Fibroblast of lung (primary cell): ENCODE measurements around the gene NHERF2.

ENCODE experiments used
- EZH2 ChIP-seq: IDR thresholded peaks from 2 replicates; pipeline ENCODE4 v1.5.1; 2012; ENCODE audit warnings: low read length, control low read depth, mild to moderate bottlenecking; ENCODE audit errors: missing control alignments
- TF ChIP-seq, protein P1 (sequence below), 2 donors: IDR thresholded peaks in 1 of 2; conservative IDR thresholded peaks in 1 of 2; 1 replicate in 1 of 2; 2 replicates in 1 of 2; pipeline ENCODE4 v1.5.1; 2011 to 2012; ENCODE audit warnings: low read length in 2 of 2, control low read depth in 1 of 2, inconsistent platforms in 1 of 2, low read depth in 1 of 2, mild to moderate bottlenecking in 1 of 2

DNA sequence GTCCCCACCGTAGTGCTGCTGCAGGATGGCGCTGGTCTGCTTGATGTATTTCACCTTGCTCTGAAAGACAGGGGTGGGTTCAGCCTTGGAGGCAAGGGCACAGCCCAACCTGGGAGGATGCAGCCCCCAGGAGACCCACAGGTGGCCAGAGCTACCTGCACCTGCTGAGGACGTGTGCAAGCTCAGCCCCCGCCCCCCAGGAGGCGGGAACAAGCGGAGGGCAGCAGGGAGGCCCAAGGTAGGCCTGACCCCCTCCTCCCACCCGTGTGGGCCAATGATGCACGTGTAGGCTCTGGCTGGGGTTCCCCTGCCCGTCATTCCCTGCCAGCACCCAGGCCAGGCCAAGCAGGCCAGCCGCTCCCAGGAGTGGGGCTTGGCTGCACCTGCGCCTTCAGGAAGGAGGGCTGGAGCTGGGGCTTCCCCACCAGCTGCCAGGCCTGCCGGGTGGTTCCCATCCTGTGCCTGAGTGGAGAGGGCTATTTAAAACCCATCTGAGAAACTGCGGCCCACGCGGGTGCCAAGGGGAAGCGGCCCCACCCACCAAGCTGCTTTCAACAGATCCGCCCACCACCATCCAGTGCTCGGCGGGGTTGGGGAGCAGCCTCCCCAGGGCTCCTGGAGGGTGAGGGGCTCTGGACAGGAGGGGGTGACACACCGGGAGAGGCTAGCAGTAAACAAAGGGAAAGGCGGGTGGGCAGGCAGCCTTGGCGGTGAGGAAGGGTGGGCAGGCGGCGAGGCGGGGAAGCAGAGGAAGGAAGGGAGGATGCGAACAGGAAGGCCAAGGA, 17.2 kb downstream of the NHERF2 start:
- TF ChIP-seq EZH2: no peak
- TF ChIP-seq, protein P1, sequence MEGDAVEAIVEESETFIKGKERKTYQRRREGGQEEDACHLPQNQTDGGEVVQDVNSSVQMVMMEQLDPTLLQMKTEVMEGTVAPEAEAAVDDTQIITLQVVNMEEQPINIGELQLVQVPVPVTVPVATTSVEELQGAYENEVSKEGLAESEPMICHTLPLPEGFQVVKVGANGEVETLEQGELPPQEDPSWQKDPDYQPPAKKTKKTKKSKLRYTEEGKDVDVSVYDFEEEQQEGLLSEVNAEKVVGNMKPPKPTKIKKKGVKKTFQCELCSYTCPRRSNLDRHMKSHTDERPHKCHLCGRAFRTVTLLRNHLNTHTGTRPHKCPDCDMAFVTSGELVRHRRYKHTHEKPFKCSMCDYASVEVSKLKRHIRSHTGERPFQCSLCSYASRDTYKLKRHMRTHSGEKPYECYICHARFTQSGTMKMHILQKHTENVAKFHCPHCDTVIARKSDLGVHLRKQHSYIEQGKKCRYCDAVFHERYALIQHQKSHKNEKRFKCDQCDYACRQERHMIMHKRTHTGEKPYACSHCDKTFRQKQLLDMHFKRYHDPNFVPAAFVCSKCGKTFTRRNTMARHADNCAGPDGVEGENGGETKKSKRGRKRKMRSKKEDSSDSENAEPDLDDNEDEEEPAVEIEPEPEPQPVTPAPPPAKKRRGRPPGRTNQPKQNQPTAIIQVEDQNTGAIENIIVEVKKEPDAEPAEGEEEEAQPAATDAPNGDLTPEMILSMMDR (conservative IDR thresholded peaks at IDR 0.05 in 1 of 2, IDR thresholded peaks at IDR 0.05 in 1 of 2; ENCODE audit: low read depth in 1 of 2, low read length in 2 of 2): no peak
